NCI-H82 treated with DMSO at 0.1 percent for 48 hours (cell line): ENCODE measurements around the gene ARHGAP30.

Source experiments
- DNase-seq: peaks from one replicate; lab custom pipeline; 2025; ENCODE audit not compliant: unreplicated experiment; lab: John Stamatoyannopoulos, UW

Gene ARHGAP30

GRCh38 chr1:161091796-161092507 is 22.3 kb upstream of the ARHGAP30 start:
- DNase-seq, result no peak

GRCh38 chr1:161091093-161091492 is 21.4 kb upstream of the ARHGAP30 start:
- DNase-seq, result no peak

GRCh38 chr1:161090617-161091016 is 20.9 kb upstream of the ARHGAP30 start:
- DNase-seq, result no peak

GRCh38 chr1:161089938-161090337 is 20.2 kb upstream of the ARHGAP30 start:
- no peak for DNase-seq

GRCh38 chr1:161089251-161089924 is 19.7 kb upstream of the ARHGAP30 start, which contains the start of gene NECTIN4:
Gene NECTIN4 (minus strand): TSS chr1:161089558. CDS start chr1:161089296, 262 bp downstream.
- DNase-seq, result no peak

DNA sequence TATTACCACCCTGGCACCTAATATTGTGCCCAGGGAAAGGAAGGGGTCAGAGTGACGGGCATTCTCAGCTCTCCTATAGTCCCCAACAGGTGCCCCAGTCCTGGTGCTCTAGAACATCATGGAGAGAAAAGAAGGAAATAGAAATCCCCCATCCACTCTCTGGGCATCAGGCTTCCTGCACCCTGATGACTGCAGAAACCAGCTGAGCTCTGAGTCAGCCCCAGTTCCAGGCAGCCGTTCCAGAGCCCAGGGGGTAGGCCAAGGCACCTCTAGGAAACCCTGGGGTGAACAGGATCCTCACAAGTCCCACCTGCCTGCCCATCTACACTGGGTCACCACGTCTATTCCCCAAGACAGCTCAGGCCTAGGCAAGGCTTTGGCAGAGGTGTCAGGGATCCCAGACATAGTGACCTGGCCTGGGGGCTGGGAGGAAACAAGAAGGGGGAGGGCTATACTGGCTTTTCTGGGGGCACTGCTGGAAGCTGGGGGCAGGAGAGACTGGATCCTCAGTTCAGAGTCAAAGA is 19.0 kb upstream of the ARHGAP30 start:
- DNase-seq, result no peak

GRCh38 chr1:161086457-161086856 is 16.8 kb upstream of the ARHGAP30 start:
- no peak for DNase-seq

DNA sequence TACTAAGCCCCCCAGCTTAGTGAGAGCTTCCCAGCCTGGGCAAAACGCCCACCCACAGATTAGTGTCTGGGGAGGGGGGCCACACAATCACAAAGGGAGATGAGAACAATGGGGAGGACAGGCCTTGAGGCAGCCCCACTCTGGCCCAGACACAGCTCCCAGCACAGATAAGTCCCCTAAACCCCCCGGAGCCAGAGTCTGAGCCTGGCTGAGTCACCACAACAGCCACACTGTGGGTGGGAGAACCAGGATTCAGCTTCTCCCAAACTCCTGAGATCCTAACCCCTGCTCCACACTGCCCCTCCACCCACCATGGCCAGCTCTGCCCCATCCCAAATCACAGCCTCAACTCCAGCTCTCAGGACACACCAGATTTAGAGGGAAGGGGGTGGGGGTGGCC is 15.5 kb upstream of the ARHGAP30 start:
- no peak for DNase-seq

GRCh38 chr1:161084597-161084988 is 14.9 kb upstream of the ARHGAP30 start:
- no peak for DNase-seq

DNA sequence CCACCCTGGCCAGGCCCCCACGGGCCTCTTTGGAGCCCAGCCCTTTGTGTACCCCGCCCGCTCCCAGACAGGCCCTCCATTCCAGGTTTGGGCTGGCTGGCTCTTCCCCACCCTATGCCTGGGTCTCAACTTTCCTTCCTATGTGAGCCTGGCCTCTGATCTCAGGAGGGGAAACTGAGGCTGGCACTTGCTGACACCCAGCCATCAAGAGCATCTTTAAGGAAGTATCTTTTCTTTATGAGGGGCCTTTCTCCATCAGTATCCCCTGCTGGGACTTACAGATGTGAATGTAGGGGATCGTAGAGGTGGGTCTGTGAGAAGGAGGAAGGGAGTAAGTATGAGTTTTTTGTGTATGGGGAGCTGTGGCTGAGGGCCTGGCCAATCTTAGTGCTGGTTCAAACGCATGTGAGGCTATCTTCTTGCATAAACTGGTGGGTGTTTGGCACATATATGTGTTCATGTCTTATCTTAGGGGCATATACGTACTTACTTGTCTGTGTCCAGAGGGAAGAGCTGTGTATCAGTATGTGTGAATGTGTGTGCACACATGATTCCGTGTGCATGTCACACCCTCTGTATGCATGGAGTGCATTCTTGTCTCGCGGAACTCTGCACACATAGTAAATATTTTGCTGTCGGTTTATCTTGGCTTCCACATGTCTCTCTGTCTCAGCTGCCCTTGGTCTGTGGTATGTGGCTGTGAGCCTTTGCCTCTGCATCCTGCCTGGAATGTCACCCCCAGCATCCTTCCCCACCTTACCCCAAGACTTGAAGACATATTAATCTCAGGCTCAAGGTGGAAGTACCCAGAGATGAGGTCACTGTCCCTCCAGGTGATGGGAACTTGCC is 14.3 kb upstream of the ARHGAP30 start:
- no peak for DNase-seq

- no peak for DNase-seq
Observed at GRCh38 chr1:161082996-161083747, 13.5 kb upstream of the ARHGAP30 start.

DNA sequence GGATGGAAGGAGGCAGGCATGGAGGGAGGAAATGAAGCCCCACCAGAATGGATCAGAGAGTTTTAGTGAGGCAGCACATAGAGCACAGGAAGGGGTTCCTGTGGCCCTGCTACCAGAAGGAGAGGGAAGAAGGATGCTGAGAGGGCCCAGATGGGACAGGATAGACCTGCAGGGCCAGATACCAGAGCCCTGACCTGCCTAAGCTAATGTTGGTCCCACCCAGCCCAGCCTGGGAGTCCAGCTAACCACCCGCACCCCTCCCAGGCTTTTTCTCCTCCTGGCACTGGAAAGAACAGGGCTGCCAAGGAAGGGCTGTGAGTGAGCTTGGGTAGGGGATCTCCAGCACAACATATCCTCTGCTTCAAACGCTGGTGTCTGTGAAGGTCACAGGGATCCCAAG is 12.8 kb upstream of the ARHGAP30 start:
- no peak for DNase-seq

GRCh38 chr1:161081519-161081918 is 11.8 kb upstream of the ARHGAP30 start:
- DNase-seq, result no peak

GRCh38 chr1:161080441-161081405 is 11.0 kb upstream of the ARHGAP30 start:
- DNase-seq, result no peak

- DNase-seq, result no peak
Observed at GRCh38 chr1:161079436-161080110, 9.9 kb upstream of the ARHGAP30 start.

GRCh38 chr1:161077426-161077825 is 7.7 kb upstream of the ARHGAP30 start:
- no peak for DNase-seq

GRCh38 chr1:161076410-161076809 is 6.7 kb upstream of the ARHGAP30 start:
- DNase-seq, result no peak

- DNase-seq, result no peak
Observed at GRCh38 chr1:161074676-161075368, 5.1 kb upstream of the ARHGAP30 start.
